ENCODE results near the gene ARHGAP10.

The ARHGAP10 gene

DNA sequence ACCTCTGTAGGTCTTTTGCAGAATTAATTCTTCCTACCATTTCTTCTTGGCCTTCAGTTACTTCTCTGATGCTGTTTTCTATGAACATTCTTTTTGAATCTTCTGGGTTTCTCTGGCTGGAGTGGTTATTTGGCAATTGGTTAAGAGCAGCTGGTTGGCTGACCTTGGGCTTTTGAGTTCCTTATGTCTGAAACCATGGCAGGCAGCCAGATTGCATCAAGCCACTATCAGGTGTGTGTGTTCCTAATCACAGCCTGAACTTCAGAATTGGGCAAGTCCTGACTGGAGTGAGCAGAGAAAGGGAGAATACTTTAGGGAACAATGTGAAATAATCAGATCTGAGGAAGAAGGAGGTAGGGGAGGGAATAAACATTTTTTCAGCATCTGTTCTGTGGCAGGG is 90.2 kb downstream of the ARHGAP10 start:
- TF ChIP-seq, protein P1, sequence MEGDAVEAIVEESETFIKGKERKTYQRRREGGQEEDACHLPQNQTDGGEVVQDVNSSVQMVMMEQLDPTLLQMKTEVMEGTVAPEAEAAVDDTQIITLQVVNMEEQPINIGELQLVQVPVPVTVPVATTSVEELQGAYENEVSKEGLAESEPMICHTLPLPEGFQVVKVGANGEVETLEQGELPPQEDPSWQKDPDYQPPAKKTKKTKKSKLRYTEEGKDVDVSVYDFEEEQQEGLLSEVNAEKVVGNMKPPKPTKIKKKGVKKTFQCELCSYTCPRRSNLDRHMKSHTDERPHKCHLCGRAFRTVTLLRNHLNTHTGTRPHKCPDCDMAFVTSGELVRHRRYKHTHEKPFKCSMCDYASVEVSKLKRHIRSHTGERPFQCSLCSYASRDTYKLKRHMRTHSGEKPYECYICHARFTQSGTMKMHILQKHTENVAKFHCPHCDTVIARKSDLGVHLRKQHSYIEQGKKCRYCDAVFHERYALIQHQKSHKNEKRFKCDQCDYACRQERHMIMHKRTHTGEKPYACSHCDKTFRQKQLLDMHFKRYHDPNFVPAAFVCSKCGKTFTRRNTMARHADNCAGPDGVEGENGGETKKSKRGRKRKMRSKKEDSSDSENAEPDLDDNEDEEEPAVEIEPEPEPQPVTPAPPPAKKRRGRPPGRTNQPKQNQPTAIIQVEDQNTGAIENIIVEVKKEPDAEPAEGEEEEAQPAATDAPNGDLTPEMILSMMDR (conservative IDR thresholded peaks at IDR 0.05): no peak
- H3K27ac ChIP-seq: peak overlapping the region; percentile 30; the same call in 1 of the 2 replicates

DNA sequence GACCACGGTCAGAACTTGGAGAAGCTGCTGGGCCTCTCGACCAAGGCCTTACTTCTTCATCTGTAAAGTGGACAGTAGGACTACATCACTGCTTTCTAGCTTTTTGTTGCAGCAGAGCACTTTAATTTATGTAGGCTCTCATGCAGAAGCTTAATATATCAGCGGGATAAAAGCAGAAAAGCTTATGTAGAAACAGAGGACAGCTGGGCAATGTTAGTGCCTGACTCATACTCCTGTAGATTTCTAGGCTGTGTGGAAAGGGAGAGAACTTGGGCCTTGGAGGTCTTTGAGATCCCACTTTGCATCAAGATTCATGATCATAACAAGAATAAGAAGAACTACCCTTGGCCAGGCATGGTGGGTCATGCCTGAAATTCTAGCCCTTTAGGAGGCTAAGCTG is 91.2 kb downstream of the ARHGAP10 start:
- TF ChIP-seq, protein P1 (conservative IDR thresholded peaks at IDR 0.05): no peak
- no peak overlapping the region for H3K27ac ChIP-seq

DNA sequence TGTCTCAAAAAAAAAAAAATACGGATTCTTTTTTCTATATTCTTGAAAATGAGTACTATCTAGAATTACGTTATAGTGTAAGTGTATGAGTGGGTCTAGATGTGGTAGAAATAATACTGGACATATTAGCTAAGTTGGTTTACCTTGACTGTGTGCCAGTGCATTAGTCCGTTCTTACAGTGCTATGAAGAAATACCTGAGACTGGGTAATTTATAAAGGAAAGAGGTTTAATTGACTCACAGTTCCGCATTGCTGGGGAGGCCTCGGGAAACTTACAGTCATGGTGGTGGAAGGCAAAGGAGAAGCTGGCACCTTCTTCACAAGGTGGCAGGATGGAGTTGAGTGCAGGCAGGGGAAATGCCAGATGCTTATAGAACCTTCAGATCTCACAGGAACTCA is 92.4 kb downstream of the ARHGAP10 start:
- TF ChIP-seq, protein P1 (conservative IDR thresholded peaks at IDR 0.05): no peak
- H3K27ac ChIP-seq: no peak overlapping the region

DNA sequence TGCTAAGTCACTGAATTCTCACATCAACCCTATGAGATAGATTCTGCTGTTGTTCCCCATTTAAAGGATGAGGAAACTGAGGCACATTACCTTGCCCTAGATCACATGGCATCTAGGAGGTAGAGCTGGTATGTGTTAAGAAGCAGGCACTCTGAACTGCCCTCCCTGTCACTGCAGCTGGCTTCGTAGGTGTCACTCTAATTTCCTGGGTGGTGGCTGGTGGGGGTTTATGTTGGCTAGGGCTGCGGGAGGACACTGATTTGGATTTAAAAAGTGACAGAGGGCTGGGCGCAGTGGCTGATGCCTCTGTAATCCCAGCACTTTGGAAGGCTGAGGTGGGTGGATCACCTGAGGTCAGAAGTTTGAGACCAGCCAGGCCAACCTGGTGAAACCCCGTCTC is 93.0 kb downstream of the ARHGAP10 start:
- no peak overlapping the region for H3K27ac ChIP-seq
- TF ChIP-seq, protein P1 (conservative IDR thresholded peaks at IDR 0.05): no peak

DNA sequence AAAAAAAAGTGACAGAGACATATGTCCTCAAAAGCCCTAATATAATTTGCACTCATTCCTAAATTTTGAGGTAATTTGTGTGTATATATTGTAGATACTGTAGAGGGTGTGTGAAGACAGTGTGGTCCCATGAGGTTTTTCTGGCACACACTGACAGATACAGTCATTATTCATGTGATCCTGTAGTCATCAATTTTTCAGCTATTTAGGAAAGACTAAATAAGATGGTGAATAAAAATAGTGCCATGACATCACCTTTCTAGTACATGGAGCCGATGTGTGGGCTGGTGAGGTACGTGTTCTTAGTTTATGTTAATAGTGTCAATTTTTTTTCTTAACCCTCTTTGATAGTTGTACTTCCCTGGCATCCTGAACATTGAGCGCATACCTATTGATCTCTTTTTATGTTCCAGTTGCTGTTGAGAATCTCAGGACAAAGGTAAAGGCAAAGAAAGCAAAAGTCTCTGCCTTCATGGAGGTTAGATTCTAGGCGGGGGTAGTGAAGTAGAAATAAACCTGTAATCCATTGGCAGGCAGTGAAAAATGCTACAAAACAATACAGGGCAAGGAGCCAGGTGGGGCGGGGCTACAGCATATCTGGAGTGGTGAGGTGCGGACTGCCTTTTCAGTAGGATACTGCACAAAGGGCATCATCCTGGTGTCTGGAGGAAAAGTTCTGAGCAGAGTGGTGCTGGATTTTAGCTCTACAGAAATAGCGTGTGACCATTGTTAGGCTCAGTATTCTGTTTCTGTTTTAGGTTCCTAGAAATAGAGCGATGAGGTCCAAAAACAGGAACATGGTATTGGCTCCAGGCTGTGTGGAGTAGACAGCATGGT is 93.8 kb downstream of the ARHGAP10 start:
- TF ChIP-seq, protein P1 (conservative IDR thresholded peaks at IDR 0.05): no peak
- H3K27ac ChIP-seq: no peak overlapping the region

DNA sequence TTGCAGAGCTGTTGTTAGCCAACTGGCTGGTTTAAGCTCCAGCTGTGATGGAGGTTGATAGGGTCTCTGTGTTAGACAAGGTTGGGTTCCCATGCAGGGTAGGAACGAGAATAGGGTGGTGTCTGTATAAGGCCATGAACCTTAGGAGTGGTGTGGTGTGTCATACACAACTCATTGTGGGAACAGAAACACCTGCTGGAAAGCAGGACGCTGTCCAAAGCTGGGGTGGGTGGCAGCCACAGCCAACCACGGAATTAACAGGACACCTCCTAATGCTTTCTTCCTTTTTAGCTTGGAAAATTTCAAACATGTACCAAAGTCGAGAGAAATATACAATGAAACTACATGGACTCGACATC is 94.4 kb downstream of the ARHGAP10 start:
- H3K27ac ChIP-seq: no peak overlapping the region
- TF ChIP-seq, protein P1 (conservative IDR thresholded peaks at IDR 0.05): no peak

DNA sequence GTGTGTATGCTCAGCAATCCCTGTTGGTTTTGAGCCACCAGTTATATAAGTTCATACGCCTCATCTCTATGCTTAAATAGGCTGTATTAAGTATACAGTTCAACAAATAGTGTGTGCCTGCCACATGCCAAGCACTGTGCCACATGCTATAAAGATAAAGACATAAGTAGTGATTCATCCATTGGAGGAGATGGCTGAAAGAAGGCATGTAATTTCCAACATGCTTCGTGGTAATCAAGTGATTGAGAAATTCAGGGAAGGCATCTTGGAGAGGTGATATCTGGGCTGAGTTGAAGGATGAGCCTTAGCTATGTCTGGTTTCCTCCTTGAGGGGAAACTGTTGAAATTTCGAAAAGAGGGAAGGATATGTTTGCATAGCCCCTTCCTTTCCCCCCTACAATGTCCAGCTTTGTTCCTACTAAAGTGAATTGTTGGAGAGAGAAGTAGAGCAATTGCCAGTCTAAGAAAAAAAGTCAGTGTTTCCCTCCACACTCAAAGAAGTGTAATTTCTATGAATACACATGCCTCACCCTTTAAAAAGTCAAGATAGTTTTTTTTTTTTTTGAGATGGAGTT is 96.5 kb downstream of the ARHGAP10 start:
- TF ChIP-seq, protein P1 (conservative IDR thresholded peaks at IDR 0.05): no peak
- peak overlapping the region; percentile 86 for H3K27ac ChIP-seq

Measured in VCaP (cell line).